Nucleus accumbens (tissue), 56 donors: ENCODE measurements around the gene FAS.
A peak's percentile ranks its signal among the peaks of the same experiment; 100 is the strongest.

Experiments
- DNase-seq, 56 donors: peaks; one replicate each; lab custom pipeline; 2025; lab: John Stamatoyannopoulos, UW

FAS gene

DNA sequence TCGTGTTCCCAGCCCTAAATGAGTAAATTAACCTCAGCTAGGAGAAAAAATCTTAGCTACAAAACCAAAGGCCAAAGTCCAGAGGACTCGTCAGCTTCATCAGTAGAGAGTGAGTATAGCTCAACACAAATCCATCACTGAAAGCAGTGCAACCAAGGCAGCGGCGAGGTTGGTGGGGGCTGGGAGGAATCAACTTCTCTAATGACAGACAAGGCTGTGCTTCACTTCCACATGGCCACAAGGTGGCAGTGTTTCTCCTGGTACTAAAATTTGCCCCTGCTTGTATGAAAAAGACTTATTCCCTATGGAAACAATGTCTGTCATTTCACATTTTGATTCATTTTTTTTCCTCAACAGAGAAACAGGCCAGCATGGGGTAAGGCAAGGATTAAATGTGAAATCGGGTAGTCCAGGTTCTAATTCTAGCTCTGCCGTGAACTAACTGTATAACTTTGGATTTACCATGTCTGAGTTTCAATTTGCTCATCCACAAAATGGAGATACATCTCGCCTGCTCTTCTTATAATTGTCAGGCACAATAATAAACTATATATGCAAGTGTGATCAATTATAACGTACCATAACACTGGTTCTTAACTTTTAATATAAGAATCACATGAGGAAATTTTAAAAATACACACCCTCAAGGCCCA is 39.3 kb downstream of the FAS start:
- peak in 53 of 56 donors; percentile 11 to 87 (median 56) for DNase-seq

DNA sequence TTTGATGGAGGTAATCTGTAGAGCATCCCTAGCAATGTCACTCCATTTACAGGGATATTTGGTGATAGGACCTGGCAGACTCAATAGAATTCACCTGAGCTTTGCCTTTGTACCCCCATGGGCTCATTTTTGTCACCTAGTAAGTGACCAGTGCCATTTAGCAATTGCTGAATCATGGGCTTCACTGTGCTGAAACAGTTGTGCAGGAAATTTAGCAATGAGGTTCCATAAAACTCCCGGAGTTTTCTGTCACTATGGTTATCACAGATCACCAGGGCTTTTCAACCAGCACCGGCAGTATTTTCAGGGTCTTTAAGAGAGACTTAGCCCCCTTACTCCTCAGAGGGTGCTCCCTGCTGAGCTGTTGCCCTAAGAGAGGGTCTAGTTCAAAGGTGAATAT is 40.2 kb downstream of the FAS start:
- DNase-seq = no peak

DNA sequence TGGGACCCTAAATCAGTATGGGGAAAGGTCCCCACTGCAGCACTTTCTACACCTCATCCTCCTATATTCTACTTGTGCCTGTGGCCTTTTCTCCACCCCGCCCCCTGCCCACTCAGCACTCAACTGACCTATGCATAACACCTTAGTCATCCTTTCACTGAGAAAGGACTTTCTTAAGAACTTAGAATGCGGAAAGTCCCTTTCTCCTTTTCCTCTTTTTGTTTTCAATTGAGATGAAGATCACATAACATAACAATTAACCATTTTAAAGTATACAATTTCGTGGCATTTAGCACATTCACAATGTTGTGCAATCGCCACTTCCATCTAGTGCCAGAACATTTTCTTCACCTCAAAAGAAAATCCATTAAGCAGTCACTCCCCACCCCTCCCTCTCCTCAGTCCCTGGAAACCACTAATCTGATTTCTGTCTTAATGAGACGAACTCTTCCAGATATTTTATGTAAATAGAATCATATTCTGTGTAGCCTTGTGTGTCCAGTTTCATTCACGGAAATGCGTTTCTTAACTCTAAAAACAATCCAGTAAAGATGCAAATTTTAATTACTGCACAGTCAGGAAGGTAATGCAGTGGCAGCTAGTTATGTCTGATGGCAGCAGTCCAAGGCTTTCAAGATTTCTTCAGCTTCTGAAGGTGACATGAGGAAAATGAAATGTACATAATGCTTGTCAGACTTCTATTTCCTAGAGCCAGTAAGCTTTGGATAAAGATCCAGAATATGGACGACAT is 41.7 kb downstream of the FAS start:
- DNase-seq = peak in 1 of 56 donors; percentile 1

DNA sequence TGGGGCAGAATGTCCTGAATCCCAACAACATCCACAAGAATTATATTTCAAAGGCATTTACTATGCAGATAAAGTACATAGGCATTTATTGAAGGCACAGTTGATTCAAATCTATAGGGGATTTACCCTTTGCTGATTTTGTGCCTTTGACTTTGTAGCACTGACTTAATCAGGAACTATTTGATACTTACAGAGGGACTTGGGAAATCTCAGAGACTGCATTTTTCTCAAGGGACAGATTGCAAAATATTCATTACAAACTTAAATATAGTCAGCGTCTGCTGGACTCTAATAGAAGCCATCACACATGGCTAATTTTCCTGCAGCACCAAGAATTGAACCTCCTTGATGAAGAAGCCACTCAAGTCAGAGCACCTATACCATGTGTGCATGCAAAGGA is 44.9 kb downstream of the FAS start:
- no peak for DNase-seq

DNA sequence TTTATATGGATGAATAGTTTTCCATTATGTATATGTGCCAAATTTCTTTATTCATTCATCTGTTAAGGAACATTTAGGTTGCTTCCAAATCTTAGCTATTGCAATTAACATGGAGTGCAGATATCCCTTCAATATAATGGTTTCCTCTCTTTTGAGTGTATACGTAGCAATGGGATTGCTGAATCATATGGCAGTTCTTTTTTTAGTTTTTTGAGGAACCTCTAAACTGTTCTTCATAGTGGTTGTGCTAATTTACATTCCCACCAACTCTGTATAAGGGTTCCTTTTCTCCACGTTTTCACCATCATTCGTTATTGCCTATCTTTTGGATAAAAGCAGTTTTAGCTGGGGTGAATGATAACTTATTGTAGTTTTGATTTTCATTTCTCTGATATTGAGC is 46.5 kb downstream of the FAS start:
- DNase-seq = no peak

DNA sequence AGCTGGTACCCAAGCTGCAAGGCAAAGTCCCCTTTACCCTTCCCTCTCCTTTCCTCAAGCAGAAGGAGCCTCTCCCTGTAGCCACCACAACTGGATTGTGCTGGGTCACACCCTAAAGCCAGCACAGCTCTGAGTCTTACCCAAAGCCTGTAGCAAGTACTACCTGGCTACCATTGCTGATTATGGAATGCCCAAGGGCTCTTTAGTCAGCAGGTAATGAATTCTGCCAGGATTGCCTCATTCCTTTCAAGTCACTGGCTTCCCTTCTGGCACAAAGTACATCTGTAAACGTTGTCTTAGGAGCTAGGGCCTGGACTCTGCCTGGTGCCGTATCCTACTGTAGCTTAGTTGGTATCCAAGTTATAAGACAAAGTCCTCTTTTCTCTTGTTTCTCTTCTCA is 52.0 kb downstream of the FAS start:
- DNase-seq = no peak

DNA sequence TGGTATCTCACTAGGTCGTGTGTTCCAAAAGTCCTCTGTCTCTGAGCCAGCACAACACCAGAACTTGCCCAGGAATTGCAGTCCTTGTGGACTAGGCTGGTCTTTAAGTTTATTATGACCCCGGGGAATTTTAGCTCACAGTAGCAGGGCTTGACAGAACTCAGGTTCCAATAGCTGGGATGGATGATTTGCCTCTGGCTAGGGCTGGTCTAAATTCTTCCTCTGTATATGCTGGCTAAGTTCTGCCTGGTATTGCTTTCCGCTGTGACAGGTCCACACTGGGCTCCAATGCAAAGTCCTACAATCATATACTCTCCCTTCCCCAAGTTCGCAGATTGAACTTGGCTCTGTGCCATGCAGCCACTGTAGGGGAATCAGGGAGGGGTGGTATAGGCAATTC is 52.5 kb downstream of the FAS start:
- no peak for DNase-seq

DNA sequence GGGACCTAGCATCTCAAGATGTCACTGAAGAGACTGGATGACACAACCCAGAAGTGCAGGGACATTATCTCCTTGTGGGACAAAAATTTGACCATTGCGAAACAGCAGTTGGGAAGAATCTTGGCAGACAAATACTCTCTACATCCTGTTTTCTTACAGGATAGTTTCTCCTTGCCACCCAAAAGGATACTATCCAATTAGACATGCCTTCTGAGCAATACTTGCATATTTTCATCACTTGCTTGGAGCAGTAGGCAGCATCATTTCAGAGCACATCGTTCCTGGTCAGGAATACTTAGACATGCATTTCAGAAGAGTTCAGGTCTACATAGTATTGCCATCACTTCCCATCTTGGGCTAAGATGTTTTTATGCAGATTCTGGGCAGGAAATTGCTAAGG is 56.8 kb downstream of the FAS start:
- DNase-seq = no peak

DNA sequence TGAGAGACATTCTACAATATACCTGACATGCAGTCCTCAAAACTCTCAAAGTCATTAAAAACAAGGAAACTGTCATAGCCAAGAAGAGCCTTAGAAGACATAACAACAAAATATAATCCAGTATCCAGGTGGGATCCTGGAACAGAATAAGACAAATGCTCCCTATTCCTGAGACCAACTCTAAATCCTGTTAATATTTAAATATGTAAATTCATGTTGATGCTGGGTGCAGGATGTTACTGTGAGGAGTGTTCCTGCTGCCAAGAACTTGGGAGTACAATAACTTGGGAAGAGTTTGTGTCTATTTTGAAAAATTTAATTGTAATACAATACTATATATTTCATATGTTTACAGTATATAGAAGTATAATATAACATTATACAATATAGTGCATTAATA is 61.0 kb downstream of the FAS start:
- DNase-seq = no peak

DNA sequence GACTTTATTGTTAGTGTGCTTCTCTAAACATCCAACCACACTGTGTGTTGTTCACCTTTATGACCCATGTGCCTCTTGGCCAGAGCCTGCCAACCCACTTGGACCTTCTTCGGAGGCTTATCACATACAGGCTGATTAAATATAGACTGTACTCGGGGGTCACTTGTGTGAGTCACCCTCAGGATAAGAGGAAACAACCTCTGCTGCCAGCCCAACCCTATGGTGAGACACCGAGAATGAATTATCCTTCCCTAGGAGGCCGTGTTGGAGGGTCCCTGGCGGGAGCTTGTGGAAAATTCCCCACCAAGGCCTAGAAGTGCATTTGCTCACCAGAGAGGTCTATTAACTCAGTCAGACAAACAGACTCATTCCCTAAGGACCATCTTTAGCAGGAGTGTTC is 63.0 kb downstream of the FAS start:
- no peak for DNase-seq

DNA sequence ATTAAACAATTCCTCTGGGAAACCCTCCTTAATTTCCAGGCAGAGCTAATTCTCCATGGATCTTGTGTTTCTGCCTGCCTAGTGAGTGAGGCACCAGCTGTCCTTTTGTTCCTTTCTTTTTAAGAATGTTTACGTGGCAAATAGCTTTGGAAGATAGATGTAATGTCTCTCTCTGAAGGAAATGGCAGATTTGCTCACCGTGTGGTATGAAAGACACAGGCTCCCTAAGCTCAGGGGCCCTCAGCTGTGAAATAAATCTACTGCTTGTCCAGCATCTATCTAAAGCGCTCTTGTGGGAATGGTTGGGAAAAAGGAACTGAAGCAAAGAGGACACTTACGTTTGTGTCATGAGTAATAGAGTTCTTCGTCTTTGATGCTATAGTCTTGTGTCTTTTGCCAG is 64.6 kb downstream of the FAS start:
- DNase-seq = no peak

DNA sequence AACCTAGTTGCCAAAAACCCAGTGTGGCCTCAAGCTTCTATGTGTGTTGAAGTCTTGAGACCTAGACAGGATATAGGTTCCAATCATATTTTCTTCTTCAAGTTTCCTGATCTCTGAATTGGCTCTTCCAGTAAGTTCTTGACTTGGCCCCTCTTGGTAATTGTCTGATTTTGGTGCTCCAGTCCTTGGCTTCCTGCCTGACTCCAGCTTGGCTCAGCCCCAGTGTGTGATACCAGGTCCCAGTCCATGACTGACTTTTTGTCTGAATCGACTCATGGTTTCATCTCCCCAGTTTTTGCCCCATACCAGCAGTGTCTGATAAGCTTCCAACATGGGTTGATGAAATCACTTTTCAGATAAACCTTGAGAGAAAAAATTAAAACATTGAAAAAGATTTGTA is 72.3 kb downstream of the FAS start:
- peak in 4 of 56 donors; percentile 2 to 19 (median 7) for DNase-seq

DNA sequence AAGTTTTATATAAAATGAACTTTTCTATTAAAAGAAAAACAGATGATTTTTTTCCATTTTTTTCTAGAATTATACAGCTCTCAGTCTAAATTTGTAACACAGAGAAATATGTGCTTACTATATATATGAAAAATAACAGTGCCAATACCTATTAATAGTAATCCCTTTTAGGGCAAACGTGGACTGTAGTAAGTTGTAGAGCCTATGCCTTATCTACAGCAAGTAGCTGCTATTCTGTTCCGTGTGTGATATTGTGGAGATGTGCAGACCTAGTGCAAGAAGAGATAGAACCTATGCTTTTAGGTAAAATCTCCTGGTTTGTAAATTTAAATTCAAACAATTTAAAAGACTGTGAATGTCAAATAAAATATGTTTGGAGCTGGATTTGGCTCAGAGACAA is 72.9 kb downstream of the FAS start:
- no peak for DNase-seq

DNA sequence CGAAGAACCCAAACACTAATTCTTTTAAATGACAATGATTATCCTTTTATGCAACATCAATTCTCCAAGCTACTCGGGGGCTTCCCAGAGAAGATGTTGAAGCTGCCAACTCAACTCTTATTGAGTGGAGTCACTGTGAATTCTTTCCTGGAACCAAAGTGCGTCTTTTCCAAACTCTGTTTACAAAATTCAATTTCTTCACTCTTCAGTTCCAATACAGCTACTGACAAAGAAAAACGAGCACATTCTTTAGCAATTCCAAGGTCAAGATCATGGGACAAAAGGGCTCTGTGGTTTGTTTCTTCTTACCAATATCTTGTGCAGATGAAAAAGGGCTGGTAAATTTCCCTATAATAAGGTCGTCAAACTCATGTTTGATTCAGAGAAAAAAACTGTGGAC is 74.2 kb downstream of the FAS start:
- no peak for DNase-seq
